ENCODE data around the gene IL31. TPM values are rescaled to one million over a fixed set of nuclear protein-coding genes. Genes with fewer than 3 reads are reported as not detected.

The IL31 gene
- total RNA-seq, 1 experiment from 2014 or later: not detected

DNA sequence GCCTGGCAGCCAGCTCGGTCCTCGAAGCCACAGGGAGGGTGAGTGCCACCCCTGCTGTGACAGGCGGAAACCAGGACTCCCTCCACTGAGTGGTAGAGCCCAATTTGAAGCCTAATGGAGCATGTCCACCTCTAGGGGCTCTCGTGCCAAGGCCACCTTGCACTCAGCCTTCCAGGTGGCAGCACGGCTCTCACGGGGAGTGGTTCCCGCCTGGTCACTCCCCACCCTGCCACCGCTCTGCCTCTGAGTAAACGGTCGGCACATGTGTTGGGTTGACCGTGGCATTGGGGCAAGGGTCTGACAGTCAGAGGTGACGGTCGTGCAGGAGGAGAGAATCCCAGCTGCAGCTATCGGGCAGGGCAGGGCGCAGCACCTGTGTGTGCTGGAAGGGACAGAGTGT is 34.8 kb downstream of the IL31 start:
- Histone ChIP-seq H3K4me3 (ENCODE audit: low read depth, low read length, poor library complexity, severe bottlenecking) (no peak overlapping the region), H3K27ac (ENCODE audit: low read depth, low read length, poor library complexity, severe bottlenecking) (no peak overlapping the region), H3K4me1 (ENCODE audit: insufficient read depth, low read length, poor library complexity, severe bottlenecking) (no peaks in the 10 kb centered on the region), H3K27me3 (replicated peaks; ENCODE audit: insufficient read depth, low read depth, low read length, poor library complexity) (no peaks in the 10 kb centered on the region), H3K9me3 (ENCODE audit: low read depth, low read length, poor library complexity, severe bottlenecking) (no peaks in the 10 kb centered on the region), H3K36me3 (ENCODE audit: insufficient read depth, low read length, poor library complexity, severe bottlenecking) (no peaks in the 10 kb centered on the region)
- POLR2A ChIA-PET (ENCODE audit: low non-redundant PET): interaction anchor here (0.7 kb wide), 1 partner anchor 76 kb away, joined by 3 read pairs; no protein-coding TSS in a partner anchor
- no TSS peak for BruUV-seq (replicated peaks)
- DNase-seq (ENCODE audit: low spot score): no peak
- CTCF ChIA-PET: no interaction called here
- intact Hi-C loops (cut with micrococcal nuclease; ENCODE audit: unreplicated experiment): no loop called here
- no peak for TF ChIP-seq EZH2 (IDR thresholded peaks at IDR 0.05; ENCODE audit: borderline replicate concordance, low read depth, low read length, poor library complexity, severe bottlenecking)
- TF ChIP-seq, protein P1, sequence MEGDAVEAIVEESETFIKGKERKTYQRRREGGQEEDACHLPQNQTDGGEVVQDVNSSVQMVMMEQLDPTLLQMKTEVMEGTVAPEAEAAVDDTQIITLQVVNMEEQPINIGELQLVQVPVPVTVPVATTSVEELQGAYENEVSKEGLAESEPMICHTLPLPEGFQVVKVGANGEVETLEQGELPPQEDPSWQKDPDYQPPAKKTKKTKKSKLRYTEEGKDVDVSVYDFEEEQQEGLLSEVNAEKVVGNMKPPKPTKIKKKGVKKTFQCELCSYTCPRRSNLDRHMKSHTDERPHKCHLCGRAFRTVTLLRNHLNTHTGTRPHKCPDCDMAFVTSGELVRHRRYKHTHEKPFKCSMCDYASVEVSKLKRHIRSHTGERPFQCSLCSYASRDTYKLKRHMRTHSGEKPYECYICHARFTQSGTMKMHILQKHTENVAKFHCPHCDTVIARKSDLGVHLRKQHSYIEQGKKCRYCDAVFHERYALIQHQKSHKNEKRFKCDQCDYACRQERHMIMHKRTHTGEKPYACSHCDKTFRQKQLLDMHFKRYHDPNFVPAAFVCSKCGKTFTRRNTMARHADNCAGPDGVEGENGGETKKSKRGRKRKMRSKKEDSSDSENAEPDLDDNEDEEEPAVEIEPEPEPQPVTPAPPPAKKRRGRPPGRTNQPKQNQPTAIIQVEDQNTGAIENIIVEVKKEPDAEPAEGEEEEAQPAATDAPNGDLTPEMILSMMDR (conservative IDR thresholded peaks at IDR 0.05; ENCODE audit: low read depth, low read length): no peak

DNA sequence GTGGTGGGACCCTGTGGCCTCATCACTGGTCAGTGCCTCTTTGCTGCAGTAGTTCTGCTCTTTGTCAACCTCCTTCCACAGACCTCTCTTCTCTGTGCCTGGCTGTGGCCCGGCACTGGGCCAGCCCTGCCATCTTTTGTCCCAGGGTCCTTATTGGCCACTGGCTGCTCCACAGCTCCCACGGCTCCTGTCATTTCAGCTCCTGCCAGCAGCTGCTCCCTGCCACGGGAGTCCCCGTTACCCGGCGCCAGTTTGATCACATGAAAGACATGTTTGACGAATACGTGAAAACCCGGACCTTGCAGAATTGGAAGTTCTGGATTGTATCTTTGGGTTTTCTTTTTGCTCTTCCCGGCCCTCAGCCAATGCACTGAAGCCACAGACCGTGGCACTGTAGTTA is 35.4 kb downstream of the IL31 start:
- Histone ChIP-seq H3K27ac (ENCODE audit: low read depth, low read length, poor library complexity, severe bottlenecking) (no peak overlapping the region), H3K36me3 (ENCODE audit: insufficient read depth, low read length, poor library complexity, severe bottlenecking) (no peaks in the 10 kb centered on the region), H3K4me1 (ENCODE audit: insufficient read depth, low read length, poor library complexity, severe bottlenecking) (no peaks in the 10 kb centered on the region), H3K9me3 (ENCODE audit: low read depth, low read length, poor library complexity, severe bottlenecking) (no peaks in the 10 kb centered on the region), H3K4me3 (ENCODE audit: low read depth, low read length, poor library complexity, severe bottlenecking) (no peak overlapping the region), H3K27me3 (replicated peaks; ENCODE audit: insufficient read depth, low read depth, low read length, poor library complexity) (no peaks in the 10 kb centered on the region)
- ChIA-PET POLR2A (ENCODE audit: low non-redundant PET) (no interaction called here), CTCF (no interaction called here)
- intact Hi-C loops (cut with micrococcal nuclease; ENCODE audit: unreplicated experiment): no loop called here
- no peak for DNase-seq (ENCODE audit: low spot score)
- TF ChIP-seq EZH2 (IDR thresholded peaks at IDR 0.05; ENCODE audit: borderline replicate concordance, low read depth, low read length, poor library complexity, severe bottlenecking): no peak
- TF ChIP-seq, protein P1 (conservative IDR thresholded peaks at IDR 0.05; ENCODE audit: low read depth, low read length): no peak
- BruUV-seq (replicated peaks): no TSS peak

DNA sequence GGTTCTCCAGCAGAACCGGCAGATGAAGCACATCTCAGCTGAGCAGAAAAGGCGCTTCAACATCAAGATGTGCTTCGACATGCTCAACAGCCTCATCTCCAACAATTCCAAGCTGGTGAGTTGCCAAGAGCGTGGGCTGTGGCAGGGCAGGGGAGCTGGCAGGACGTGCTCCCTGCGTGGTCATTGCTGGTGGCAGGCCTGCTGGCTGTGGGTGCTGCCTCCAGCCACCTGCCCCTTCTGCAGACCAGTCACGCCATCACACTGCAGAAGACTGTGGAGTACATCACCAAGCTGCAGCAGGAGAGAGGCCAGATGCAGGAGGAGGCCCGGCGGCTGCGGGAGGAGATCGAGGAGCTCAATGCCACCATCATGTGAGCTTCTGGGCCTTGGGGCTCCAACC is 35.8 kb downstream of the IL31 start:
- intact Hi-C loops (cut with micrococcal nuclease; ENCODE audit: unreplicated experiment): no loop called here
- CTCF ChIA-PET: no interaction called here

More for the DNA sequence above, 35.8 kb downstream of the IL31 start:
- no peaks in the 10 kb centered on the region for H3K27me3 ChIP-seq (replicated peaks; ENCODE audit: insufficient read depth, low read depth, low read length, poor library complexity)
- H3K4me3 ChIP-seq (ENCODE audit: low read depth, low read length, poor library complexity, severe bottlenecking): no peak overlapping the region
- POLR2A ChIA-PET (ENCODE audit: low non-redundant PET): no interaction called here
- H3K4me1 ChIP-seq (ENCODE audit: insufficient read depth, low read length, poor library complexity, severe bottlenecking): no peaks in the 10 kb centered on the region
- TF ChIP-seq EZH2 (IDR thresholded peaks at IDR 0.05; ENCODE audit: borderline replicate concordance, low read depth, low read length, poor library complexity, severe bottlenecking): no peak
- TF ChIP-seq, protein P1 (conservative IDR thresholded peaks at IDR 0.05; ENCODE audit: low read depth, low read length): no peak
- no peaks in the 10 kb centered on the region for H3K9me3 ChIP-seq (ENCODE audit: low read depth, low read length, poor library complexity, severe bottlenecking)
- no peak for DNase-seq (ENCODE audit: low spot score)
- no TSS peak for BruUV-seq (replicated peaks)
- no peaks in the 10 kb centered on the region for H3K36me3 ChIP-seq (ENCODE audit: insufficient read depth, low read length, poor library complexity, severe bottlenecking)
- no peak overlapping the region for H3K27ac ChIP-seq (ENCODE audit: low read depth, low read length, poor library complexity, severe bottlenecking)

Measured in A673 (cell line).